Skeletal muscle cell (primary cell): ENCODE data around the gene ETV3.
A peak's percentile ranks its signal among the peaks of the same experiment; 100 is the strongest.

Experiments used
- DNase-seq: peaks from one replicate; pipeline ENCODE4 v3.0.0-alpha.2; 2010; ENCODE audit warnings: low read depth
- H3K4me3 ChIP-seq: 2 replicates; pipeline ENCODE4 v1.5.1; 2011; ENCODE audit warnings: low read depth, mild to moderate bottlenecking, control low read depth, low read length, moderate library complexity

The ETV3 gene

DNA sequence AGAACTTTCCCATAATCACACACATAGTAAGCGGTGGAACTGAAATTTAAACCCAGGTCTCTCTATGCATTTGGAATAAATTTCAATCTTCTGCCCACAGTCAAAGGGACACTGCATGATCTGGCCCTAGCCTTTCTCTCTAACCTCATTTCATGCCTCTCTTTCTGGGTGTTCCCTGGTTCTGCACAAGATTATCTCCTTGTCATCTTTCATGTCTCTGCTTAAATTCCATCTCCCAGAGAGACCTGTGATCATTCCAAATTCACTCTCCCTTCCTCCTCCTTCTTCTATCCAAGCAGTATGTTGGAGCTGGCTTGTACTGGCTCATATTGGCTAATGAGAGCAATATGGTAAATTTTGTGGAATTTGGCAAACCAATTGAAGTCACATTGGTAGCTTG, 60.8 kb downstream of the ETV3 start:
- no peak overlapping the region for H3K4me3 ChIP-seq
- DNase-seq, result no peak

DNA sequence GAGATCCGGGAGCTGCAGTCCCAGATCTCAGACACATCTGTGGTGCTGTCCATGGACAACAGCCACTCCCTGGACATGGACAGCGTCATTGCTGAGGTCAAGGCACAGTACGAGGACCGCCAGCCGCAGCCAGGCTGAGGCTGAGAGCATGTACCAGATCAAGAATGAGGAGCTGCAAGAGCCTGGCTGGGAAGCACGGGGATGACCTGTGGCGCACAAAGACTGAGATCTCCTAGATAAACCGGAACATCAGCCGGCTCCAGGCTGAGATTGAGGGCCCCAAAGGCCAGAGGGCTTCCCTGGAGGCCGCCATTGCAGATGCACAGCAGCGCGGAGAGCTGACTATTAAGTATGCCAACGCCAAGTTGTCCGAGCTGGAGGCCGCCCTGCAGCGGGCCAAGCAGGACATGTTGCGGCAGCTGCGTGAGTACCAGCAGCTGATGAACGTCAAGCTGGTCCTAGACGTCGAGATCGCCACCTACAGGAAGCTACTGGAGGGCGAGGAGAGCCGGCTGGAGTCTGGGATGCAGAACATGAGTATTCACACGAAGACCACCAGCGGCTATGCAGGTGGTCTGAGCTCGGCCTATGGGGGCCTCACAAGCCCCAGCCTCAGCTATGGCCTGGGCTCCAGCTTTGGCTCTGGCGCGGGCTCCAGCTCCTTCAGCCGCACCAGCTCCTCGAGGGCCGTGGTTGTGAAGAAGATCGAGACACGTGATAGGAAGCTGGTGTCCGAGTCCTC, 64.1 kb downstream of the ETV3 start:
- peak overlapping the region; percentile 18 for H3K4me3 ChIP-seq
- DNase-seq, result no peak
